Left cardiac atrium (tissue), 4 donors: ENCODE results near the gene ARHGAP19. TPM values are rescaled to one million over a fixed set of nuclear protein-coding genes. Genes with fewer than 3 reads are reported as not detected.

Source experiments
- ATAC-seq, 2 donors: fragments of 200-7000 bp; cut with Tn5 transposase; one replicate each; pipeline ENCODE4 v1.9.1; 2020; ENCODE audit warnings: mild to moderate bottlenecking in 2 of 2, moderate library complexity in 2 of 2
- DNase-seq: peaks from one replicate; pipeline ENCODE4 v3.0.0-alpha.2; 2020
- intact Hi-C, 2 donors: fragments of 100-400 bp; cut with DNase I; formaldehyde crosslinking; loops; one replicate each; pipeline versions ENCODE4 v1.14.1 to v1.15.1; 2022 to 2023
- total RNA-seq, 2 donors: library from RNA; stranded (reverse); fragmentation: NEBNext Ultra II Directional; extraction: Animal tissue kit (Norgen Biotek cat#: 25700); gene quantifications; one replicate each; pipeline ENCODE4 v1.2.1, GENCODE V29; 2021
- donor health status: DM: no; HTN: yes; CAD: no.
- donor health status: DM: no; HTN: yes; CAD: no; lungs with severe emphysema.
- donor health status: DM: yes; HTN: yes; CAD: no.
- donor health status: Dilated cardiomyopathy.

ARHGAP19 gene
- total RNA-seq, 2 donors from 2014 or later, result 4.4 to 7.6 TPM

GRCh38 chr10:97327348-97328294 is 35.2 kb upstream of the ARHGAP19 start:
- ATAC-seq (no peak), DNase-seq (no peak)
- intact Hi-C loops, result no loop called here

GRCh38 chr10:97325754-97326153 is 33.3 kb upstream of the ARHGAP19 start:
- intact Hi-C loops, result no loop called here
- DNase-seq, result no peak

GRCh38 chr10:97323501-97323900 is 31.1 kb upstream of the ARHGAP19 start:
- ATAC-seq, result no peak
- DNase-seq, result no peak
- intact Hi-C loops, result no loop called here

More at GRCh38 chr10:97325754-97326153, 33.3 kb upstream of the ARHGAP19 start:
- ATAC-seq, result no peak

DNA sequence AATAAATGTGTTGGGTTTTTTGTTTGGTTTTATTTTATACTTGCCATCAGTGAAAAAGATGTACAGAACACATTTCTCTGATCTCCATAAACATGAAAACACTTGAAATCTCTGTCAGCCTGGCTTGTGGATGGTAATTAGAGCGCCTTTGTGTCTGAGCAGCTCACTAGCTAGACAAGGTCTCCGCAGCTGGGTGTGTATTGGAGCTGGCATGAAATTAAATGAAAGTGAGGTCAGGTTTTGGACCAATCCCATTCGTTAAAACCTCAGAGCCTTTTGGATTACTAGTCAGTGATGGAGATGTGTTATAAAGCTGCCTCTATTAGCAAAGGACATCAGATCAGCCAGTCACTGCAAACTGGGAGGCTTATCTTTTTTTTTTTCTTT is 29.4 kb upstream of the ARHGAP19 start:
- no peak for ATAC-seq

GRCh38 chr10:97321032-97321803 is 28.8 kb upstream of the ARHGAP19 start:
- peak; percentile 44 for DNase-seq
- peak in 1 of 2 donors; percentile 5 for ATAC-seq
- intact Hi-C loops, result no loop called here

More for the DNA sequence above, 29.4 kb upstream of the ARHGAP19 start:
- intact Hi-C loops, result no loop called here
- DNase-seq, result no peak

DNA sequence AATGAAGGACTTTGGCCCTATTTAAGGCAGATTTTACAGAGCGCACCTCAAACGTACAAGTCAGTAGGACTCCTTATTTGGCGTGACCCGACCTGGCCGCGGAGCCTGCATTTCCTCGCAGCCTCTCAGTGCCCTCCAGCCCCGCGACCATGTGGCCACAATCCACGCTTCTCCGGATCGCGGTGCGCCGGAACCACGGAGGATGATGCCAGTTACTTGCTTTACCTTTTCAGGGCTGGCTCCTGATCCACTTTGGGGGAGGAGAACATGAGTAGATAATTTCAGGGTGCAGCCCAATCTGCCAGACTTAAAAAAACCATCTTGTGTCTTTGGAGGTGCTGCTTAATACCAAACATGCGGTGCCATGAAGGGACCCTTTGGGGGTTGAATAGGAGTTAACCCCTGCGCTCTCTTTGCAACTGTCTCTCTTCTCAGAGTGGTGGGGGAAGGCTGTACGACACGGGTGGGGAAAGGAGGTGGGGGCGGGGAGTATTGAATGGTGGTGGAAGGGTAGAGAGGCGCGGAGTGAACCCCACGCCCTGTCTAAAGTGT is 28.1 kb upstream of the ARHGAP19 start:
- intact Hi-C loops, result no loop called here
- ATAC-seq, result no peak
- peak; percentile 26 for DNase-seq

GRCh38 chr10:97319671-97320479 is 27.4 kb upstream of the ARHGAP19 start:
- peak; percentile 66 for DNase-seq
- ATAC-seq, result peak; percentile 32 to 36
- intact Hi-C loops, result no loop called here

DNA sequence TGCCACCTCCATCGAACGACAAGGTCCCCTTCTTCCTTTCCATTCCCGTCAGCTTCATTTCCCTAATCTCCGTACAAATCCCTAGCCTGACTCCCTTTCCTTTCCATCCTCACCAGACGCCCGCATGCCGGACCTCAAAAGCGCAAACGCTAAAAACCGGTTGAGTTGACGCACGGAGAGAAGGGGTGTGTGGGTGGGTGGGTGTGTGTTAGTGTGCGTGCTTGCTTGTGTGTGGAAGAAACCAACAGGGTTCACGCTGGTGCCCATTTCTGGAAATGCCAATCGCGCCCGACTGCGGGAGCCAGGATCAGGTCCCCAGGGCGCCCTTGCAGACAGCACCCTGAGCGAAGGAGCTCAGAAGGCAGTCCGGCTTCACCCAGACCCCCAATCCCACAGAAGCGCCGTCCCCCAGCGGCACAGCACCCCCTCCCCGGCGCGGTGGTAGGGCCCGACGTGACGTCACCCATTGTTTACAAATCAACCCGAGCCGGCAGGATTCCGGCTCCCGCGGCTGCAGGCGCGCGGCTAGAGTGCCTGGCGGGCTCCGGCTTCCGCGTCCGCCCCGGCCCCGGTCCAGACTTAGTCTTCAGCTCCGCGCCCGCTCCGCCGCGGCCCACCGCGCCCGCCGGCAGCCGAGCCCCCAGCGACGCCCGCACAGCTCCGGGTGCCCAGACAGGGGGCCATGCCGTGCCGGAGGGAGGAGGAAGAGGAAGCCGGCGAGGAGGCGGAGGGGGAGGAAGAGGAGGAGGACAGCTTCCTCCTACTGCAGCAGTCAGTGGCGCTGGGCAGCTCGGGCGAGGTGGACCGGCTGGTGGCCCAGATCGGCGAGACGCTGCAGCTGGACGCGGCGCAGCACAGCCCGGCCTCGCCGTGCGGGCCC is 26.6 kb upstream of the ARHGAP19 start, which contains the start of gene FRAT1:
Gene FRAT1 (plus strand): TSS at position 500 of the 880 bp plus-strand sequence. CDS start 183 bp downstream, at position 683.
- DNase-seq (peak; percentile 93), ATAC-seq (peak; percentile 90 to 92)
- intact Hi-C loops, result no loop called here

DNA sequence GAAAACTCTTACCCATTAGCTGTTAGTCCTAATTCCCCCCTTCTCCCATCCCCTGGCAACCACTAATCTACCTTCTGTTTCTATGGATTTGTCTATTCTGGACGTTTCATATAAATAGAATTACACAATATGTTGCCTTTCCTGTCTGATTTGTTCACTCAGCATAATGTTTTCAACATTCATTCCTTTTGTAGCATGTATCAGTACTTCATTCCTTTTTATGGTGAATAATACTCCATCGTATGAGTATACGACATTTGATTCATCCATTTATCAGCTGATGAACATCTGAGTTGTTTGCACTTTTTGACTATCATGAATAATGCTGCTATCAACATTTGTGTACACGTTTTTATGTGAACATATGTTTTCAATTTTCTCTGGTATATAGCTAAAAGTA is 22.2 kb upstream of the ARHGAP19 start:
- ATAC-seq (no peak), DNase-seq (no peak)
- intact Hi-C loops, result no loop called here

DNA sequence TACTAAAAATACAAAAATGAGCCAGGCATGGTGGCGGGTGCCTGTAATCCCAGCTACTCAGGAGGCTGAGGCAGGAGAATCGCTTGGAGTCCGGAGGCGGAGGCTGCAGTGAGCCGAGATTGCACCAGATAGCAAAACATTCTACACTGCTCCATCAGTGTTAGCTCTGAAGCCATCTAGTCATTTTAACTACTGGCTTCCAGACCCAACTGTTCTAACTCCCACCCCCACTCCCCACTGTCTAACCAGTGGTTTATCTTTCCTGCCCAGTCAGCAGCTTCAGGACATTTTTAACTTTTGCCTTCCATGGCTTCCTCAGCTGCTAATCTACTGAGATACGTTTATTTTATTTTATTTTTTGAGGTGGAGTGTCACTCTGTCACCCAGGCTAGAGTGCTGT is 20.5 kb upstream of the ARHGAP19 start:
- intact Hi-C loops, result no loop called here
- no peak for ATAC-seq

DNA sequence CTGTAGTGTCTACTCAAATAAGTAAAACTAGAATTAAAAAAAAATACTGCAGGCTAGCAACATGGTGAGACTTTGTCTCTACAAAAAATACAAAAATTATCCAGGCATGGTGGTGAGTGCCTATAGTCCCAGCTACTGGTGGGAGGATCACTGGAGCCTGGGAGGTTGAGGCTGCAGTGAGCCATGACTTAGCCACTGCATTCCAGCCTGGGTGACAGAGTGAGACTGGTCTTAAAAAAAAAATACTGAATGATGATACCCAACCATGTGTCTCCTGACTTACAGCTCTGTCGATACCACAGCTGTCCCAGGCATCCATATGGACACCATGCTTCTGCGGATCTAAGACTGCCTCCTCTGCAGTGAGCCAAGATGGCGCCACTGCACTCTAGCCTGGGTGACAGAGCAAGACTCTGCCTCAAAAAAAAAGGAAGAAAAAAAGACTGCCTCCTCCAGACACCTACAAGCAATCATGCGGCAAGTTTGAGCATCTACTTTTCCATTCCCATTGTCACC is 18.7 kb upstream of the ARHGAP19 start:
- no peak for DNase-seq
- intact Hi-C loops, result no loop called here

More for the DNA sequence above, 20.5 kb upstream of the ARHGAP19 start:
- DNase-seq, result no peak

GRCh38 chr10:97307866-97308780 is 15.7 kb upstream of the ARHGAP19 start:
- intact Hi-C loops, result no loop called here
- peak in 1 of 2 donors; percentile 17 for ATAC-seq

More for the DNA sequence above, 18.7 kb upstream of the ARHGAP19 start:
- ATAC-seq, result no peak

GRCh38 chr10:97307441-97307840 is 15.0 kb upstream of the ARHGAP19 start:
- no peak for DNase-seq
- ATAC-seq, result peak in 1 of 2 donors; percentile 32
- intact Hi-C loops, result no loop called here

More at GRCh38 chr10:97307866-97308780, 15.7 kb upstream of the ARHGAP19 start:
- DNase-seq, result no peak

GRCh38 chr10:97302088-97302791 is 9.8 kb upstream of the ARHGAP19 start:
- DNase-seq (no peak), ATAC-seq (no peak)
- intact Hi-C loops, result no loop called here

- ATAC-seq (no peak), DNase-seq (no peak)
- intact Hi-C loops, result no loop called here
These were observed 8.5 kb upstream of the ARHGAP19 start for GRCh38 chr10:97300980-97301379.

- no peak for ATAC-seq
- no peak for DNase-seq
- intact Hi-C loops, result no loop called here
These were observed 5.8 kb upstream of the ARHGAP19 start for GRCh38 chr10:97298223-97298571.
